Panc1 (cell line): Measurements from ENCODE around the gene BTBD1. TPM values are rescaled to one million over a fixed set of nuclear protein-coding genes. Genes with fewer than 3 reads are reported as not detected.

ENCODE experiments used
- ATAC-seq: fragments of 200-7000 bp; cut with Tn5 transposase; 2 replicates; pipeline ENCODE4 v1.9.1; 2020; ENCODE audit warnings: mild to moderate bottlenecking, moderate library complexity
- BruUV-seq: library from RNA; stranded (reverse); fragments of 400-500 nt; replicated peaks from 2 replicates; lab custom pipeline; 2021; lab: Mats Ljungman, UMichigan
- CTCF ChIA-PET: fragments of 300-600 bp; sonication (Branson Sonifier 250); formaldehyde crosslinking; loops from one replicate; lab custom pipeline; 2022; ENCODE audit warnings: antibody characterized with exemption; lab: Charles Lee
- POLR2A ChIA-PET: fragments of 300-600 bp; sonication (Branson Sonifier 250); formaldehyde crosslinking; loops from one replicate; lab custom pipeline; 2022; ENCODE audit warnings: antibody characterized with exemption; lab: Charles Lee
- DNase-seq: peaks from one replicate; pipeline ENCODE4 v3.0.0-alpha.2; 2010; ENCODE audit warnings: low read depth, low spot score
- H3K27ac ChIP-seq: 2 replicates; pipeline ENCODE4 v1.5.1; 2011; ENCODE audit warnings: mild to moderate bottlenecking, low read length, inconsistent platforms
- H3K27me3 ChIP-seq: fragments of 200-500 bp; sonication (Bioruptor generic); 2 replicates; pipeline ENCODE4 v1.6.0; 2014; ENCODE audit warnings: low read length, inconsistent platforms; ENCODE audit not compliant: control insufficient read depth, insufficient read depth
- H3K36me3 ChIP-seq: fragments of 200-500 bp; sonication (Bioruptor generic); 2 replicates; pipeline ENCODE4 v1.5.1; 2014; ENCODE audit warnings: inconsistent platforms, mild to moderate bottlenecking, low read length, moderate library complexity; ENCODE audit not compliant: control insufficient read depth, insufficient read depth
- H3K4me1 ChIP-seq: 2 replicates; pipeline ENCODE4 v1.5.1; 2011; ENCODE audit warnings: inconsistent platforms, mild to moderate bottlenecking, low read length, moderate library complexity; ENCODE audit not compliant: control insufficient read depth, insufficient read depth
- H3K4me3 ChIP-seq, 2 experiments: 2 replicates each; pipeline ENCODE4 v1.5.1; 2011 to 2012; ENCODE audit warnings: low read depth in 2 of 2, low read length in 2 of 2, mild to moderate bottlenecking in 2 of 2, inconsistent platforms in 1 of 2, moderate library complexity in 1 of 2
- H3K9me3 ChIP-seq: fragments of 200-500 bp; sonication (Bioruptor generic); 2 replicates; pipeline ENCODE4 v1.5.1; 2014; ENCODE audit warnings: low read depth, mild to moderate bottlenecking, inconsistent platforms, low read length, moderate library complexity; ENCODE audit not compliant: control insufficient read depth, insufficient read depth
- POLR2AphosphoS5 ChIP-seq: IDR thresholded peaks from 2 replicates; pipeline ENCODE4 v1.6.1; 2012; ENCODE audit warnings: mild to moderate bottlenecking, low read depth, low read length, moderate library complexity
- SIN3A ChIP-seq: IDR thresholded peaks from 2 replicates; pipeline ENCODE4 v1.6.1; 2012; ENCODE audit warnings: low read depth, mild to moderate bottlenecking, low read length, moderate library complexity, borderline replicate concordance; ENCODE audit not compliant: insufficient read depth
- TCF7L2 ChIP-seq: IDR thresholded peaks from 2 replicates; pipeline ENCODE4 v1.6.1; 2011; ENCODE audit warnings: mild to moderate bottlenecking, low read depth, low read length, inconsistent platforms
- in situ Hi-C: cut with HindIII; loops from 2 replicates; pipeline ENCODE4 v1.10.0; 2016; ENCODE audit warnings: low sequenced_read_pairs, low pct_unique_long_range_greater_than_20kb
- intact Hi-C: fragments of 100-400 bp; cut with micrococcal nuclease; formaldehyde crosslinking; loops from one replicate; pipeline ENCODE4 v1.10.0; 2022; ENCODE audit not compliant: unreplicated experiment
- total RNA-seq: library from RNA; stranded (reverse); gene quantifications from one replicate; pipeline ENCODE4 v1.2.1, GENCODE V29; 2021; ENCODE audit not compliant: unreplicated experiment
- TF ChIP-seq, protein P1 (sequence below): fragments of 450-650 bp; IDR thresholded peaks from 2 replicates; pipeline ENCODE4 v1.5.1; 2017; ENCODE audit warnings: mild to moderate bottlenecking
- TF ChIP-seq, protein P2 (sequence below), 2 experiments: IDR thresholded peaks; 2 replicates each; pipeline ENCODE4 v1.6.1; 2011 to 2012; ENCODE audit warnings: low read depth in 2 of 2, control low read depth in 1 of 2, low read length in 1 of 2, mild to moderate bottlenecking in 1 of 2, moderate library complexity in 1 of 2; ENCODE audit not compliant: insufficient read depth in 1 of 2

Gene BTBD1
- total RNA-seq, 1 experiment from 2014 or later: 88.4 TPM

DNA sequence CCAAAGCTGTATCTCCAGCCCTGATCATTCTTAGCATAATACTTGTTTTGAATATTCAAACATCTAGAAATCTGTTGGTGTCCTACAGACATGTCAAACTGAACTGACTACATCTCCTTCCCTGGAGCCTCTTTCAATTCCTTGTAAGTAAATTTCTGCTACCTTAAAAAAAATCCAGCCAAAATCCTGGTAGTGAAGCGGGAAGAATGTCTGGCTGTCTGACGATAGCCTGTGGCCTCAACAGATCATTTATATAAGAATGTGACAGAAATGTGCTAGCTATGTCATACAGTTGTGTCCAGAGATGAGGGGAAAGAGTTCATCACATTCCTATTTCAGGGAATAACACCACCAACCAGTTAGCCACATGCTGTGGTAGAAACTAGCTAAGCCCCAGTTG is 21.8 kb upstream of the BTBD1 start:
- CTCF ChIA-PET: no interaction called here

DNA sequence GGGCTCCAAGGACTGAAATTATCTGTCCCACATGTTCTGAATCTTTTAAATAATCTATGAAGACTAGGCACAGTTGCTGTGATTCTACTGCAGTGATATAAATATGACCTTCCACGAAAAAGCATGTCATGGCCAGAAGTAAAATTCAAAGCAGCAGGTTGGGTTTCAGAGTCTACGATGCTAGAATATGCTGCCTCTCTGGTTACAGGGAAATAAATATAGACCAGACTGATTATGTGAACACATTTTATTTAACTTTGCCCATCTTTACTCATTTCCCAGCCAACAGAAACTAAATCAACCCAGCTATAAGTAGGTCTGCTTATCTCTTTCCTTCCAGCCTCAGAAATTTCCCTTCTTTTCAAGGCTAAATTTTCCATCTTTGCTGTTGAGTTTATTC is 20.5 kb upstream of the BTBD1 start:
- H3K27me3 ChIP-seq: no peaks in the 10 kb centered on the region
- no peak for DNase-seq
- H3K27ac ChIP-seq: no peak overlapping the region
- H3K4me1 ChIP-seq: no peaks in the 10 kb centered on the region
- in situ Hi-C loops (no loop called here), intact Hi-C loops (no loop called here)
- CTCF ChIA-PET: no interaction called here
- TF ChIP-seq, protein P1, sequence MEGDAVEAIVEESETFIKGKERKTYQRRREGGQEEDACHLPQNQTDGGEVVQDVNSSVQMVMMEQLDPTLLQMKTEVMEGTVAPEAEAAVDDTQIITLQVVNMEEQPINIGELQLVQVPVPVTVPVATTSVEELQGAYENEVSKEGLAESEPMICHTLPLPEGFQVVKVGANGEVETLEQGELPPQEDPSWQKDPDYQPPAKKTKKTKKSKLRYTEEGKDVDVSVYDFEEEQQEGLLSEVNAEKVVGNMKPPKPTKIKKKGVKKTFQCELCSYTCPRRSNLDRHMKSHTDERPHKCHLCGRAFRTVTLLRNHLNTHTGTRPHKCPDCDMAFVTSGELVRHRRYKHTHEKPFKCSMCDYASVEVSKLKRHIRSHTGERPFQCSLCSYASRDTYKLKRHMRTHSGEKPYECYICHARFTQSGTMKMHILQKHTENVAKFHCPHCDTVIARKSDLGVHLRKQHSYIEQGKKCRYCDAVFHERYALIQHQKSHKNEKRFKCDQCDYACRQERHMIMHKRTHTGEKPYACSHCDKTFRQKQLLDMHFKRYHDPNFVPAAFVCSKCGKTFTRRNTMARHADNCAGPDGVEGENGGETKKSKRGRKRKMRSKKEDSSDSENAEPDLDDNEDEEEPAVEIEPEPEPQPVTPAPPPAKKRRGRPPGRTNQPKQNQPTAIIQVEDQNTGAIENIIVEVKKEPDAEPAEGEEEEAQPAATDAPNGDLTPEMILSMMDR: no peak
- TF ChIP-seq, protein P2, sequence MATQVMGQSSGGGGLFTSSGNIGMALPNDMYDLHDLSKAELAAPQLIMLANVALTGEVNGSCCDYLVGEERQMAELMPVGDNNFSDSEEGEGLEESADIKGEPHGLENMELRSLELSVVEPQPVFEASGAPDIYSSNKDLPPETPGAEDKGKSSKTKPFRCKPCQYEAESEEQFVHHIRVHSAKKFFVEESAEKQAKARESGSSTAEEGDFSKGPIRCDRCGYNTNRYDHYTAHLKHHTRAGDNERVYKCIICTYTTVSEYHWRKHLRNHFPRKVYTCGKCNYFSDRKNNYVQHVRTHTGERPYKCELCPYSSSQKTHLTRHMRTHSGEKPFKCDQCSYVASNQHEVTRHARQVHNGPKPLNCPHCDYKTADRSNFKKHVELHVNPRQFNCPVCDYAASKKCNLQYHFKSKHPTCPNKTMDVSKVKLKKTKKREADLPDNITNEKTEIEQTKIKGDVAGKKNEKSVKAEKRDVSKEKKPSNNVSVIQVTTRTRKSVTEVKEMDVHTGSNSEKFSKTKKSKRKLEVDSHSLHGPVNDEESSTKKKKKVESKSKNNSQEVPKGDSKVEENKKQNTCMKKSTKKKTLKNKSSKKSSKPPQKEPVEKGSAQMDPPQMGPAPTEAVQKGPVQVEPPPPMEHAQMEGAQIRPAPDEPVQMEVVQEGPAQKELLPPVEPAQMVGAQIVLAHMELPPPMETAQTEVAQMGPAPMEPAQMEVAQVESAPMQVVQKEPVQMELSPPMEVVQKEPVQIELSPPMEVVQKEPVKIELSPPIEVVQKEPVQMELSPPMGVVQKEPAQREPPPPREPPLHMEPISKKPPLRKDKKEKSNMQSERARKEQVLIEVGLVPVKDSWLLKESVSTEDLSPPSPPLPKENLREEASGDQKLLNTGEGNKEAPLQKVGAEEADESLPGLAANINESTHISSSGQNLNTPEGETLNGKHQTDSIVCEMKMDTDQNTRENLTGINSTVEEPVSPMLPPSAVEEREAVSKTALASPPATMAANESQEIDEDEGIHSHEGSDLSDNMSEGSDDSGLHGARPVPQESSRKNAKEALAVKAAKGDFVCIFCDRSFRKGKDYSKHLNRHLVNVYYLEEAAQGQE (IDR thresholded peaks at IDR 0.05; ENCODE audit: insufficient read depth in 1 of 2, low read depth in 2 of 2, low read length in 1 of 2): no peak
- no peak for TF ChIP-seq POLR2AphosphoS5
- no peak for TF ChIP-seq TCF7L2
- no peak for ATAC-seq
- H3K36me3 ChIP-seq: no peaks in the 10 kb centered on the region
- POLR2A ChIA-PET: no interaction called here
- no peaks in the 10 kb centered on the region for H3K9me3 ChIP-seq
- no peak overlapping the region for H3K4me3 ChIP-seq
- BruUV-seq: no TSS peak

More for the DNA sequence above, 21.8 kb upstream of the BTBD1 start:
- DNase-seq (no peak), ATAC-seq (no peak)
- POLR2A ChIA-PET: interaction anchor here (1.0 kb wide), 1 partner anchor 119 kb away, joined by 3 read pairs; no protein-coding TSS in a partner anchor
- BruUV-seq: no TSS peak
- in situ Hi-C loops: no loop called here
- Histone ChIP-seq H3K36me3 (no peaks in the 10 kb centered on the region), H3K27me3 (no peaks in the 10 kb centered on the region), H3K27ac (no peak overlapping the region), H3K4me3 (no peak overlapping the region), H3K9me3 (no peaks in the 10 kb centered on the region), H3K4me1 (no peaks in the 10 kb centered on the region)
- TF ChIP-seq SIN3A (no peak), POLR2AphosphoS5 (no peak), TCF7L2 (no peak)
- TF ChIP-seq, protein P2 (IDR thresholded peaks at IDR 0.05; ENCODE audit: insufficient read depth in 1 of 2, low read depth in 2 of 2, low read length in 1 of 2): no peak
- TF ChIP-seq, protein P1: no peak
- intact Hi-C loops: no loop called here
